Neural cell (in vitro differentiated cells): Measurements from ENCODE around the gene DAGLB. TPM values are rescaled to one million over a fixed set of nuclear protein-coding genes. Genes with fewer than 3 reads are reported as not detected.

Experiments
- H2AFZ ChIP-seq: fragments of 200-600, 300-800 bp; sonication (generic), shearing (Covaris generic); 2 replicates; pipeline ENCODE4 v1.6.0; 2014; ENCODE audit warnings: low read depth, mild to moderate bottlenecking, antibody characterized with exemption, low read length, moderate library complexity
- H3F3A ChIP-seq: fragments of 200-600 bp; shearing (Covaris generic); 2 replicates; pipeline ENCODE4 v1.6.1; 2016; ENCODE audit warnings: mild to moderate bottlenecking, moderate library complexity, mixed read lengths, antibody characterized with exemption, low read length; ENCODE audit not compliant: insufficient read depth, poor library complexity, severe bottlenecking
- H3K27ac ChIP-seq: fragments of 200-600, 300-800 bp; sonication (generic), shearing (Covaris generic); 2 replicates; pipeline ENCODE4 v1.5.1; 2014; ENCODE audit warnings: mild to moderate bottlenecking, low read length, moderate library complexity
- H3K27me3 ChIP-seq: fragments of 300-800, 200-600 bp; sonication (generic), shearing (Covaris generic); 2 replicates; pipeline ENCODE4 v1.6.0; 2014; ENCODE audit warnings: mild to moderate bottlenecking, low read depth, low read length, moderate library complexity; ENCODE audit not compliant: insufficient read depth
- H3K36me3 ChIP-seq: fragments of 300-800, 200-600 bp; sonication (generic), shearing (Covaris generic); 2 replicates; pipeline ENCODE4 v1.5.1; 2014; ENCODE audit warnings: mild to moderate bottlenecking, antibody characterized with exemption, low read length, moderate library complexity; ENCODE audit not compliant: insufficient read depth
- H3K4me2 ChIP-seq: fragments of 300-800, 200-600 bp; sonication (generic), shearing (Covaris generic); 2 replicates; pipeline ENCODE4 v1.6.0; 2014; ENCODE audit warnings: mild to moderate bottlenecking, low read length
- H3K4me3 ChIP-seq: fragments of 300-800, 200-600 bp; sonication (generic), shearing (Covaris generic); 2 replicates; pipeline ENCODE4 v1.5.1; 2014; ENCODE audit warnings: mild to moderate bottlenecking, low read length, moderate library complexity
- H3K79me2 ChIP-seq: fragments of 200-600 bp; shearing (Covaris generic); replicated peaks from 2 replicates; pipeline ENCODE4 v1.6.0; 2014; ENCODE audit warnings: mild to moderate bottlenecking, low read length, moderate library complexity; ENCODE audit not compliant: insufficient read depth
- H3K9ac ChIP-seq: fragments of 300-800, 200-600 bp; sonication (generic), shearing (Covaris generic); 2 replicates; pipeline ENCODE4 v1.6.1; 2016; ENCODE audit warnings: mild to moderate bottlenecking, low read length, mixed read lengths
- H3K9me2 ChIP-seq: fragments of 200-600 bp; shearing (Covaris generic); 2 replicates; pipeline ENCODE4 v1.6.1; 2016; ENCODE audit warnings: mild to moderate bottlenecking, low read length, mixed read lengths; ENCODE audit not compliant: insufficient read depth
- H3K9me3 ChIP-seq: fragments of 200-600, 300-800 bp; sonication (generic), shearing (Covaris generic); 2 replicates; pipeline ENCODE4 v1.6.1; 2016; ENCODE audit warnings: mild to moderate bottlenecking, mixed run types, low read length, moderate library complexity, mixed read lengths
- H4K20me1 ChIP-seq: fragments of 200-600 bp; shearing (Covaris generic); 2 replicates; pipeline ENCODE4 v1.6.1; 2016; ENCODE audit warnings: mild to moderate bottlenecking, mixed run types; ENCODE audit not compliant: insufficient read depth
- EP300 ChIP-seq: fragments of 450-650 bp; conservative IDR thresholded peaks from 2 replicates; pipeline ENCODE4 v1.6.1; 2014; ENCODE audit warnings: antibody characterized with exemption, mild to moderate bottlenecking, moderate library complexity; ENCODE audit not compliant: poor library complexity, severe bottlenecking
- EZH2 ChIP-seq: fragments of 200-600, 300-800 bp; shearing (Covaris generic), sonication (generic); IDR thresholded peaks from 2 replicates; pipeline ENCODE4 v1.6.1; 2014; ENCODE audit warnings: antibody characterized with exemption, low read length, borderline replicate concordance, mild to moderate bottlenecking; ENCODE audit not compliant: insufficient read depth, poor library complexity, severe bottlenecking
- MXI1 ChIP-seq: fragments of 450-650 bp; conservative IDR thresholded peaks from 2 replicates; pipeline ENCODE4 v1.6.1; 2014; ENCODE audit warnings: antibody characterized with exemption, mild to moderate bottlenecking; ENCODE audit not compliant: poor library complexity, severe bottlenecking
- POLR2AphosphoS5 ChIP-seq: IDR thresholded peaks from 2 replicates; pipeline ENCODE4 v1.6.1; 2012
- RAD21 ChIP-seq: fragments of 450-650 bp; conservative IDR thresholded peaks from 2 replicates; pipeline ENCODE4 v1.6.1; 2014; ENCODE audit warnings: antibody characterized with exemption, mild to moderate bottlenecking, moderate library complexity
- SMC3 ChIP-seq: fragments of 450-650 bp; conservative IDR thresholded peaks from 2 replicates; pipeline ENCODE4 v1.6.1; 2014; ENCODE audit warnings: antibody characterized with exemption, mild to moderate bottlenecking, moderate library complexity; ENCODE audit not compliant: poor library complexity
- TAF1 ChIP-seq: IDR thresholded peaks from 2 replicates; pipeline ENCODE4 v1.6.1; 2012; ENCODE audit warnings: low read depth
- polyA plus RNA-seq: library from polyadenylated mRNA; depleted of rRNA; stranded (reverse); fragments of >200 nt; gene quantifications from 2 replicates; pipeline ENCODE4 v1.2.3, GENCODE V29; 2014
- TF ChIP-seq, protein P1 (sequence below): fragments of 450-650 bp; IDR thresholded peaks from 2 replicates; pipeline ENCODE4 v1.5.1; 2014; ENCODE audit warnings: antibody characterized with exemption, mild to moderate bottlenecking, moderate library complexity; ENCODE audit not compliant: poor library complexity, severe bottlenecking
- TF ChIP-seq, protein P2 (sequence below): IDR thresholded peaks from 2 replicates; pipeline ENCODE4 v1.6.1; 2012; ENCODE audit warnings: borderline replicate concordance

DAGLB gene
- polyA plus RNA-seq, 1 donor from 2014 or later, result 32.3 TPM

DNA sequence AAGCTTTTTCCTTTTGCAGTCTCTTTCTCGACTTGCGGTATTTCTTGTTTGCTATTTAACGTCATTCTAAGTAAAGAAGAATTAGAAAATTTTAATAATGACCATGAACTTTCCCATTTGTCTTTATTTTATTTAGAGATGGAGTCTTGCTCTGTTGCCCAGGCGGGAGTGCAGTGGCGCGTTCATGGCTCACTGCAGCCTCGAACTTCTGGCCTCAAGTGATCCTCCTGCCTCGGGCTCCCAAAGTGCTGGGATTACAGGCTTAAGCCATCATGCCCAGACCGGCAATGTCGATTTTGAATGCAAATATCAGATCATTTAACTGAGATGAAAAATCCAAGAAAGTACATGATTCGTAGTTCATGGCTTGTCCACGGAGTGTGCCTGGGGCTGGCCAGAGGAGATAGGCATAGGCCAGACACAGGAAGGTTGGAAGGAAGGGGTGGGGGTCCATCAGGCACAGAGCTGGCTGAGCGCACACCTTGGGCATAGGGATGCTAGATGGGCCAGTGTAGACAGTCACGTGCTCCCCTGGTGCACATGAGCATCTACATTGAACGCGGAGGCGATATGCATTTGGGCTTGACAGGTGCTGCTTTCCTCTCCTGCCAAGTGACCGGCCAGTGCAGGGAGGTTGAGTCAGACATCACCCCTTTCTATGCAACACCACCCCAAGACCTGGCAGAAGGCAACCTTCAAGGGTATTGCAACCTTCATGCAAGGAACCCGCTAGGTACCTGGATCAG, 38.9 kb upstream of the DAGLB start:
- H3K36me3 ChIP-seq, result no peaks in the 10 kb centered on the region
- H3F3A ChIP-seq, result no peaks in the 10 kb centered on the region
- no peak for TF ChIP-seq EP300
- no peak for TF ChIP-seq EZH2
- no peak for TF ChIP-seq SMC3
- TF ChIP-seq, protein P1, sequence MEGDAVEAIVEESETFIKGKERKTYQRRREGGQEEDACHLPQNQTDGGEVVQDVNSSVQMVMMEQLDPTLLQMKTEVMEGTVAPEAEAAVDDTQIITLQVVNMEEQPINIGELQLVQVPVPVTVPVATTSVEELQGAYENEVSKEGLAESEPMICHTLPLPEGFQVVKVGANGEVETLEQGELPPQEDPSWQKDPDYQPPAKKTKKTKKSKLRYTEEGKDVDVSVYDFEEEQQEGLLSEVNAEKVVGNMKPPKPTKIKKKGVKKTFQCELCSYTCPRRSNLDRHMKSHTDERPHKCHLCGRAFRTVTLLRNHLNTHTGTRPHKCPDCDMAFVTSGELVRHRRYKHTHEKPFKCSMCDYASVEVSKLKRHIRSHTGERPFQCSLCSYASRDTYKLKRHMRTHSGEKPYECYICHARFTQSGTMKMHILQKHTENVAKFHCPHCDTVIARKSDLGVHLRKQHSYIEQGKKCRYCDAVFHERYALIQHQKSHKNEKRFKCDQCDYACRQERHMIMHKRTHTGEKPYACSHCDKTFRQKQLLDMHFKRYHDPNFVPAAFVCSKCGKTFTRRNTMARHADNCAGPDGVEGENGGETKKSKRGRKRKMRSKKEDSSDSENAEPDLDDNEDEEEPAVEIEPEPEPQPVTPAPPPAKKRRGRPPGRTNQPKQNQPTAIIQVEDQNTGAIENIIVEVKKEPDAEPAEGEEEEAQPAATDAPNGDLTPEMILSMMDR, result no peak
- TF ChIP-seq TAF1, result no peak
- TF ChIP-seq, protein P2, sequence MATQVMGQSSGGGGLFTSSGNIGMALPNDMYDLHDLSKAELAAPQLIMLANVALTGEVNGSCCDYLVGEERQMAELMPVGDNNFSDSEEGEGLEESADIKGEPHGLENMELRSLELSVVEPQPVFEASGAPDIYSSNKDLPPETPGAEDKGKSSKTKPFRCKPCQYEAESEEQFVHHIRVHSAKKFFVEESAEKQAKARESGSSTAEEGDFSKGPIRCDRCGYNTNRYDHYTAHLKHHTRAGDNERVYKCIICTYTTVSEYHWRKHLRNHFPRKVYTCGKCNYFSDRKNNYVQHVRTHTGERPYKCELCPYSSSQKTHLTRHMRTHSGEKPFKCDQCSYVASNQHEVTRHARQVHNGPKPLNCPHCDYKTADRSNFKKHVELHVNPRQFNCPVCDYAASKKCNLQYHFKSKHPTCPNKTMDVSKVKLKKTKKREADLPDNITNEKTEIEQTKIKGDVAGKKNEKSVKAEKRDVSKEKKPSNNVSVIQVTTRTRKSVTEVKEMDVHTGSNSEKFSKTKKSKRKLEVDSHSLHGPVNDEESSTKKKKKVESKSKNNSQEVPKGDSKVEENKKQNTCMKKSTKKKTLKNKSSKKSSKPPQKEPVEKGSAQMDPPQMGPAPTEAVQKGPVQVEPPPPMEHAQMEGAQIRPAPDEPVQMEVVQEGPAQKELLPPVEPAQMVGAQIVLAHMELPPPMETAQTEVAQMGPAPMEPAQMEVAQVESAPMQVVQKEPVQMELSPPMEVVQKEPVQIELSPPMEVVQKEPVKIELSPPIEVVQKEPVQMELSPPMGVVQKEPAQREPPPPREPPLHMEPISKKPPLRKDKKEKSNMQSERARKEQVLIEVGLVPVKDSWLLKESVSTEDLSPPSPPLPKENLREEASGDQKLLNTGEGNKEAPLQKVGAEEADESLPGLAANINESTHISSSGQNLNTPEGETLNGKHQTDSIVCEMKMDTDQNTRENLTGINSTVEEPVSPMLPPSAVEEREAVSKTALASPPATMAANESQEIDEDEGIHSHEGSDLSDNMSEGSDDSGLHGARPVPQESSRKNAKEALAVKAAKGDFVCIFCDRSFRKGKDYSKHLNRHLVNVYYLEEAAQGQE, result no peak
- no peak for TF ChIP-seq MXI1
- TF ChIP-seq RAD21, result no peak
- no peak for TF ChIP-seq POLR2AphosphoS5
- no peaks in the 10 kb centered on the region for H4K20me1 ChIP-seq
- no peak overlapping the region for H3K27ac ChIP-seq
- no peak overlapping the region for H3K9ac ChIP-seq
- H3K4me2 ChIP-seq, result no peak overlapping the region
- no peaks in the 10 kb centered on the region for H3K9me2 ChIP-seq
- H2AFZ ChIP-seq, result no peak overlapping the region
- H3K79me2 ChIP-seq, result peaks cover 11% of the 10 kb centered on the region
- no peaks in the 10 kb centered on the region for H3K27me3 ChIP-seq
- no peaks in the 10 kb centered on the region for H3K9me3 ChIP-seq
- H3K4me3 ChIP-seq, result no peak overlapping the region

DNA sequence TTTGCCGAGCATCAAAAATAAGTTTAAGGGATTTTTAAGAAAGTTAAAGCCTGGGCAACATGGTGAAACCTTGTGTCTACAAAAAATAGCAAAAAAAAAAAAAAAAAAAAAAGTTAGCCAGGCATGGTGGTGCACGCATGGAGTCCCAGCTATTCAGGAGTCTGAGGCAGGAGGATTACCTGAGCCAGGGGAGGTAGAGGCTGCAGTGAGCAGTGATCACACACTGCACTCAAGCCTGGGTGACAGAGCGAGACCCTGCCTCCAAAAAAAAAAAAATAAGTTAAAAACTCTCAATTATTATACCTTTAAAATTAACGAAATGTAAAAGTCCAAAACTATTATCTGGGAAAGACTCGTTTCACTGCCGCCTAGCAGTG, 35.0 kb upstream of the DAGLB start:
- no peak for TF ChIP-seq POLR2AphosphoS5
- TF ChIP-seq, protein P1, result no peak
- H3K4me2 ChIP-seq, result peak overlapping the region; percentile 68
- no peaks in the 10 kb centered on the region for H3K9me2 ChIP-seq
- H3K9me3 ChIP-seq, result no peaks in the 10 kb centered on the region
- H2AFZ ChIP-seq, result no peak overlapping the region
- H3K27ac ChIP-seq, result peak overlapping the region; percentile 63
- peak overlapping the region; percentile 99 for H3K4me3 ChIP-seq
- no peaks in the 10 kb centered on the region for H3F3A ChIP-seq
- peak overlapping the region; percentile 78 for H3K9ac ChIP-seq
- peaks cover 34% of the 10 kb centered on the region for H3K79me2 ChIP-seq
- no peaks in the 10 kb centered on the region for H3K27me3 ChIP-seq
- H4K20me1 ChIP-seq, result no peaks in the 10 kb centered on the region
- H3K36me3 ChIP-seq, result no peaks in the 10 kb centered on the region
